ENCODE results near the gene ATP7B. TPM values are rescaled to one million over a fixed set of nuclear protein-coding genes. Genes with fewer than 3 reads are reported as not detected.

Gene ATP7B
- total RNA-seq, 1 donor from 2014 or later, result 137 TPM

DNA sequence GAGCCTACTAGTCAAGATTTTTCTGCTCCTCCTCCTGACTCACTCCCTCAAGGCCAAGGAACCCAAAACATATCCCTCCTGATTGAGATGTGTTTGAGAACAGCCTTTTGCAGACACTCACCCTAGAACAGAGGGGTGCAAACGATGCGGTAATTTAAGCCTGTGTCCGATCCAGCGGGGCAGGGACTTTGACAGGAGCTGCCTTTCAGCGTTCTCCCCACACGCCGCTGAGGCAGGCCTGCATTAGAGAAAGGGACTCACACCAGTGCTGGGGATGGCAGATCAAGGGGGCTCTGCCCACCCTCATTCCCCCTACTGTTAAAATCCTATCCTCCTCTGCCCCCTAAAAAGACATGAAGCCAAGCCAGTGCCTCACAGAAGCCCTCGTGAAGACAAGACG lies 79.0 kb downstream of the ATP7B start:
- H3K4me3 Mint-ChIP-seq, result no peak overlapping the region
- no peaks in the 10 kb centered on the region for H3K4me1 Mint-ChIP-seq
- H3K27me3 Mint-ChIP-seq (ENCODE audit: low read depth), result no peaks in the 10 kb centered on the region
- no peak for DNase-seq (ENCODE audit: low spot score in 2 of 2, unreplicated experiment in 2 of 2)
- H3K27ac Mint-ChIP-seq, result no peak overlapping the region
- no peaks in the 10 kb centered on the region for H3K9me3 Mint-ChIP-seq
- H3K36me3 Mint-ChIP-seq, result peaks cover 23% of the 10 kb centered on the region
- TF ChIP-seq, protein P1, sequence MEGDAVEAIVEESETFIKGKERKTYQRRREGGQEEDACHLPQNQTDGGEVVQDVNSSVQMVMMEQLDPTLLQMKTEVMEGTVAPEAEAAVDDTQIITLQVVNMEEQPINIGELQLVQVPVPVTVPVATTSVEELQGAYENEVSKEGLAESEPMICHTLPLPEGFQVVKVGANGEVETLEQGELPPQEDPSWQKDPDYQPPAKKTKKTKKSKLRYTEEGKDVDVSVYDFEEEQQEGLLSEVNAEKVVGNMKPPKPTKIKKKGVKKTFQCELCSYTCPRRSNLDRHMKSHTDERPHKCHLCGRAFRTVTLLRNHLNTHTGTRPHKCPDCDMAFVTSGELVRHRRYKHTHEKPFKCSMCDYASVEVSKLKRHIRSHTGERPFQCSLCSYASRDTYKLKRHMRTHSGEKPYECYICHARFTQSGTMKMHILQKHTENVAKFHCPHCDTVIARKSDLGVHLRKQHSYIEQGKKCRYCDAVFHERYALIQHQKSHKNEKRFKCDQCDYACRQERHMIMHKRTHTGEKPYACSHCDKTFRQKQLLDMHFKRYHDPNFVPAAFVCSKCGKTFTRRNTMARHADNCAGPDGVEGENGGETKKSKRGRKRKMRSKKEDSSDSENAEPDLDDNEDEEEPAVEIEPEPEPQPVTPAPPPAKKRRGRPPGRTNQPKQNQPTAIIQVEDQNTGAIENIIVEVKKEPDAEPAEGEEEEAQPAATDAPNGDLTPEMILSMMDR (IDR thresholded peaks at IDR 0.05; ENCODE audit: unreplicated experiment), result no peak

DNA sequence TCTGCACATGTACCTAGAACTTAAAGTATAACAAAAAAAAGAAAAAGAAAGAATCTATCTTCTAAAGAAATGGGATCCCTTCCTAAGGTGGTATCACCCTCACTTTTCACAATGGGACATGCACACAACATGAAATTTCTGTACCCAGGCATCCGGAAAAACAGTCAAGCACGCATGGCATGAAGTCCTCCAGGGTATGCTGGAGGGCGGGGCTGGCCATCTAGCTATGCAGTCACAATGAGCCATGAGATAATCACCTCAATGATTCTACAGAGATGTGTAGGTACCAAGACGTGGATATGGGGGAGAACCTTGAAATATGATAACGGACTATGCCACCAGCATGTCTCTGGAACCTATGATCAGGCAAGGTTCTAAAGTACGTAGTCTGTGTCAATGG lies 79.6 kb downstream of the ATP7B start:
- H3K4me1 Mint-ChIP-seq, result no peaks in the 10 kb centered on the region
- H3K27ac Mint-ChIP-seq, result no peak overlapping the region
- TF ChIP-seq, protein P1 (IDR thresholded peaks at IDR 0.05; ENCODE audit: unreplicated experiment), result no peak
- DNase-seq (ENCODE audit: low spot score in 2 of 2, unreplicated experiment in 2 of 2), result no peak
- no peaks in the 10 kb centered on the region for H3K9me3 Mint-ChIP-seq
- H3K27me3 Mint-ChIP-seq (ENCODE audit: low read depth), result no peaks in the 10 kb centered on the region
- no peak overlapping the region for H3K4me3 Mint-ChIP-seq
- peaks cover 21% of the 10 kb centered on the region for H3K36me3 Mint-ChIP-seq

DNA sequence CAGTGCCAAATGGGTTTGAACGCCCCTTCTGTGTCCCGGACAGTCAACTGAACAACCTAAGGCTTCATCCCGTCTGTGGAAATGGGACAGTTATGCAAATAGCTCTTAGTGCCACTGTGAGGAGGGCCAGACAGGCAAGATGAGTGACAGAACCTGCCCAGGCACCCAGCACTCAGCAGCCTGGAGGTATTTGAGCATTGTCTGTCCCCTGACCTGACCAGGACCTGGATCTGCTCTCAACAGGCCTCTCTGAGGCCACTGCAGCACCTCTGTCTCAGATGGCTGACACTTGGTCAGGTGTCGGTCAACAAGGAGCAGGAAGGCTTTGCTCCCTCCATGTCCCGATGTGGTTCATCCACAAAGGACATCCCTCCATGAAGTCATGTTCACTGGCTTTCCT lies 81.6 kb downstream of the ATP7B start:
- no peak for DNase-seq (ENCODE audit: low spot score in 2 of 2, unreplicated experiment in 2 of 2)
- Mint-ChIP-seq H3K27me3 (ENCODE audit: low read depth) (no peaks in the 10 kb centered on the region), H3K9me3 (no peaks in the 10 kb centered on the region), H3K27ac (no peak overlapping the region), H3K4me3 (no peak overlapping the region), H3K4me1 (no peaks in the 10 kb centered on the region), H3K36me3 (peaks cover 19% of the 10 kb centered on the region)
- TF ChIP-seq, protein P1 (IDR thresholded peaks at IDR 0.05; ENCODE audit: unreplicated experiment), result no peak

DNA sequence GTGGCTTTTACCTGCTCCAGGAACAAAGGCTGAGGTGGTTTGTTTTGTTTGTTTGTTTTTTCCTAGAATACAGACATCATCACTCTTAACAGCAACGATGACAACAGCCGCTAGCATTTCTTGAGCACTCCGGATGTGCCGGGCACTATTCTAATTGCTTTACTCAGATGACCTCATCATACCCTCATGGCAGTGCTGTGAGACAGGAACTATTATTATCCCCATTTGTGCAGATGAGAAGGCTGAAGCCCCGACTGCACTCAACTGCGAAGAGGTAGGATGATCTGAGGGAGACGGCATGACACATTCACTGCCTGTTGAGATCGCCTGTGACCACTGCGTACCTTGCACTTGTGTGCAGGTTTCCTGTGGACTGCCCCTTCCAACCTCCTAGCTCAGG lies 83.0 kb downstream of the ATP7B start:
- Mint-ChIP-seq H3K4me3 (no peak overlapping the region), H3K4me1 (no peaks in the 10 kb centered on the region), H3K9me3 (no peaks in the 10 kb centered on the region), H3K27me3 (ENCODE audit: low read depth) (no peaks in the 10 kb centered on the region), H3K27ac (no peak overlapping the region), H3K36me3 (peaks cover 21% of the 10 kb centered on the region)
- TF ChIP-seq, protein P1 (IDR thresholded peaks at IDR 0.05; ENCODE audit: unreplicated experiment), result no peak
- no peak for DNase-seq (ENCODE audit: low spot score in 2 of 2, unreplicated experiment in 2 of 2)

DNA sequence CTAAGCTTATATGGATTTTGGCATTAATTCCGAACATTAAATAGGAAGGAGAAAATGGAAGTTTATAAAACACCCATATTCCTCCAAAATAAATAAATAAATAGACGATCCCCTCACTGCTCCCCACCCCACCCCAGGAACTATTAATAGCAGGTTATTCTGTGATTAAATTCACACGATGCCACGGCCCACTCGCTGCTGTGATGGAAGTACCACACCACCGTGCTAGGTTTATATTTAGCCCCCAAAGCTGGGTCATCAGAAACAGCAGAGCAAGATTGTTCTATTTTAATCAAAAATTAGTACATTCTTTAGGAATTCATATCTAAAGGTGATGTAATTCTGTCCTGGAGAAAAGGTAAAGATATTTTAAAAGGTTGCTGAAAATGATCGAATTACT lies 84.1 kb downstream of the ATP7B start:
- Mint-ChIP-seq H3K9me3 (no peaks in the 10 kb centered on the region), H3K27me3 (ENCODE audit: low read depth) (no peaks in the 10 kb centered on the region), H3K36me3 (peaks cover 19% of the 10 kb centered on the region), H3K4me3 (no peak overlapping the region), H3K4me1 (no peaks in the 10 kb centered on the region), H3K27ac (no peak overlapping the region)
- no peak for DNase-seq (ENCODE audit: low spot score in 2 of 2, unreplicated experiment in 2 of 2)
- TF ChIP-seq, protein P1 (IDR thresholded peaks at IDR 0.05; ENCODE audit: unreplicated experiment), result no peak

DNA sequence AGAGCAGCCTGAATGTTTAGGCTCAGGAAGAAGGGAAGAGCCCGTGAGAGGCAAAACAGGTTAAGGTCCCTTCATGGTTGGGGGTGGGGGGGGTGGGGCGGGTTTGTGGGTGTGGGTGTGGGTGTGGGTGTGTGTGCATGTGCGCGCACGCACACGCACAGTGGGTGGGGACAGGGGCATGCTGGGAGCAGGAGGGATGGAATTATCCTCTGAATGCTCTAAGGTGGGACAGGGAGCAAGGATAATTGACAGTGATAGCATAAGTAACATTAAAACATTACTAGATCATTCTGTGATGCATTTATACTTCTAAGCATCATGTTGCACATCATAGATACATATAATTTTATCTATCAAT lies 84.7 kb downstream of the ATP7B start:
- no peaks in the 10 kb centered on the region for H3K4me1 Mint-ChIP-seq
- H3K27ac Mint-ChIP-seq, result no peak overlapping the region
- H3K27me3 Mint-ChIP-seq (ENCODE audit: low read depth), result no peaks in the 10 kb centered on the region
- no peak overlapping the region for H3K4me3 Mint-ChIP-seq
- TF ChIP-seq, protein P1 (IDR thresholded peaks at IDR 0.05; ENCODE audit: unreplicated experiment), result no peak
- no peak for DNase-seq (ENCODE audit: low spot score in 2 of 2, unreplicated experiment in 2 of 2)
- no peaks in the 10 kb centered on the region for H3K9me3 Mint-ChIP-seq
- peaks cover 13% of the 10 kb centered on the region for H3K36me3 Mint-ChIP-seq
